Trophoblast cell (in vitro differentiated cells and primary cell): ENCODE measurements around the gene HECW1.
A peak's percentile ranks its signal among the peaks of the same experiment; 100 is the strongest.

ENCODE experiments used
- DNase-seq, 2 donors: peaks; one replicate each; pipeline ENCODE4 v3.0.0-alpha.2; 2016
- H2AFZ ChIP-seq: 2 replicates; pipeline ENCODE4 v1.6.1; 2013; ENCODE audit warnings: low read length, moderate library complexity, mild to moderate bottlenecking; ENCODE audit not compliant: insufficient read depth, poor library complexity
- H2AK5ac ChIP-seq: 2 replicates; pipeline ENCODE4 v1.6.1; 2013; ENCODE audit warnings: mild to moderate bottlenecking, low read length
- H2BK120ac ChIP-seq: 2 replicates; pipeline ENCODE4 v1.6.1; 2013; ENCODE audit warnings: low read length, mild to moderate bottlenecking, moderate library complexity; ENCODE audit not compliant: insufficient read depth, poor library complexity
- H2BK12ac ChIP-seq: 2 replicates; pipeline ENCODE4 v1.6.1; 2013; ENCODE audit warnings: mild to moderate bottlenecking, low read length, moderate library complexity
- H2BK5ac ChIP-seq: 2 replicates; pipeline ENCODE4 v1.6.1; 2013; ENCODE audit warnings: low read length, low read depth, moderate library complexity, mild to moderate bottlenecking; ENCODE audit not compliant: poor library complexity
- H3K14ac ChIP-seq: 2 replicates; pipeline ENCODE4 v1.6.1; 2013; ENCODE audit warnings: mild to moderate bottlenecking, low read length
- H3K18ac ChIP-seq: 2 replicates; pipeline ENCODE4 v1.6.1; 2013; ENCODE audit warnings: mild to moderate bottlenecking, low read length
- H3K23ac ChIP-seq: 2 replicates; pipeline ENCODE4 v1.6.1; 2013; ENCODE audit warnings: low read length
- H3K27ac ChIP-seq: 2 replicates; pipeline ENCODE4 v1.5.1; 2013; ENCODE audit warnings: low read depth, mild to moderate bottlenecking, inconsistent platforms, low read length, moderate library complexity
- H3K27me3 ChIP-seq: 2 replicates; pipeline ENCODE4 v1.6.1; 2013; ENCODE audit warnings: inconsistent platforms, mild to moderate bottlenecking, low read length, moderate library complexity; ENCODE audit not compliant: insufficient read depth
- H3K36me3 ChIP-seq, 2 experiments: 1 replicate in 1 of 2; 2 replicates in 1 of 2; pipeline ENCODE4 v1.6.1; 2013; ENCODE audit warnings: low read length in 2 of 2, mild to moderate bottlenecking in 2 of 2, moderate library complexity in 1 of 2; ENCODE audit not compliant: insufficient read depth in 2 of 2, control insufficient read depth in 1 of 2
- H3K4ac ChIP-seq: 2 replicates; pipeline ENCODE4 v1.6.1; 2013; ENCODE audit warnings: low read depth, mild to moderate bottlenecking, low read length, moderate library complexity
- H3K4me1 ChIP-seq, 2 experiments: 1 replicate in 1 of 2; 2 replicates in 1 of 2; pipeline ENCODE4 v1.6.1; 2013; ENCODE audit warnings: low read length in 2 of 2, mild to moderate bottlenecking in 2 of 2, moderate library complexity in 1 of 2; ENCODE audit not compliant: insufficient read depth in 2 of 2, control insufficient read depth in 1 of 2
- H3K4me2 ChIP-seq: 2 replicates; pipeline ENCODE4 v1.6.1; 2013; ENCODE audit warnings: inconsistent platforms, mild to moderate bottlenecking, low read length, moderate library complexity
- H3K4me3 ChIP-seq: 2 replicates; pipeline ENCODE4 v1.5.1; 2013; ENCODE audit warnings: mild to moderate bottlenecking, low read depth, low read length, inconsistent platforms
- H3K79me1 ChIP-seq: one replicate; pipeline ENCODE4 v1.6.1; 2013; ENCODE audit warnings: low read length
- H3K79me2 ChIP-seq: 2 replicates; pipeline ENCODE4 v1.6.1; 2013; ENCODE audit warnings: low read length, mild to moderate bottlenecking; ENCODE audit not compliant: control insufficient read depth, insufficient read depth, poor library complexity
- H3K9ac ChIP-seq: 2 replicates; pipeline ENCODE4 v1.6.1; 2013; ENCODE audit warnings: mild to moderate bottlenecking, low read length
- H3K9me3 ChIP-seq: 2 replicates; pipeline ENCODE4 v1.6.1; 2013; ENCODE audit warnings: low read depth, mild to moderate bottlenecking, control low read depth, inconsistent platforms, low read length; ENCODE audit not compliant: insufficient read depth
- H4K12ac ChIP-seq: 2 replicates; pipeline ENCODE4 v1.6.1; 2013; ENCODE audit warnings: low read depth, mild to moderate bottlenecking, low read length, moderate library complexity
- H4K8ac ChIP-seq: 2 replicates; pipeline ENCODE4 v1.6.1; 2013; ENCODE audit warnings: low read depth, mild to moderate bottlenecking, low read length, moderate library complexity
- H4K91ac ChIP-seq: one replicate; pipeline ENCODE4 v1.6.1; 2013; ENCODE audit warnings: low read depth, mild to moderate bottlenecking, low read length, moderate library complexity
- WGBS: extraction: QIAGEN DNeasy Blood & Tissue Kit; methylation state at CpG from one replicate; pipeline ENCODE4 v1.1.7; 2013; ENCODE audit warnings: missing lambda C conversion rate; ENCODE audit not compliant: insufficient read length, insufficient coverage; ENCODE audit errors: extremely low coverage; 5-methylcytosine and 5-hydroxymethylcytosine counted together

The HECW1 gene

DNA sequence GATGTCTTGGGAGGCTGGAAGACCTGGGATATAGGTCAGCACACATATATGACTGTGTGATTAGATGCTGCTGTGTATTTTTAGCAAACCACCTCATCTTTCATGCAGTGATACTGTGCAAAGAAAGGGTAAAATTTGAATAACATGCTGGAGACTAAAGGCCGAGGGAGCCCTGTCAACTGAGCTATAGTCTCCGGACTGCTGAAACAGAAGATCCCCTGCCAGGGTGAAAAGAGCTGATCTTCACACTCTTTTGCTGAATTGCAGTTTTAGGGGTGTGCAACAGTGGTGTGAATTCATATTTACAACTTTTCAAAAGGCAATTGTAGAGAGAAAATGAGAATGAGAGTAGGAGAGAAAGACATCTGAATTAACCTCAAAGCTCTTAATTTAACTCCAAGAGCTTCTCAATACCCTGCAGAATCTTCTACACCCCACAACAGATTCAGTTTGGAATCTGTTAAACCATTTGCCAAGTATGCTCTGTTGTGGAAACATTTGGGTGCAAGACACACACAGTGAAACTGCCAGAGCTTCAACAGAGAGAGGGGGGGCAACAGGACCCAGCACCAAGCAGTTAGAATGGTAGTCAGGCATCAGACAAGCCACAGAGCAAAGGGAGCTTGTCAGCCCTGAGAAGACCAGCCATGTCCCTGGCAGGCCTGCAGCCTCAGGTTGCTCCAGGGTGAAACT lies 280.3 kb downstream of the HECW1 start:
- H3K79me2 ChIP-seq: no peaks in the 10 kb centered on the region
- WGBS: no CpG with 5 or more reads among the region's 2 CpGs

GRCh38 chr7:43394441-43395130 lies 282.1 kb downstream of the HECW1 start:
- Histone ChIP-seq H2BK12ac (no peak overlapping the region), H2BK120ac (no peak overlapping the region), H3K4me2 (no peak overlapping the region), H3K4ac (no peak overlapping the region), H3K4me1 (no peaks in the 10 kb centered on the region), H4K8ac (no peak overlapping the region), H3K27ac (no peak overlapping the region), H2AFZ (no peak overlapping the region), H4K91ac (no peak overlapping the region), H4K12ac (no peak overlapping the region), H3K4me3 (no peak overlapping the region), H3K23ac (no peak overlapping the region), H3K79me2 (no peaks in the 10 kb centered on the region), H3K79me1 (no peaks in the 10 kb centered on the region), H3K36me3 (no peaks in the 10 kb centered on the region), H2BK5ac (no peak overlapping the region), H3K9me3 (no peaks in the 10 kb centered on the region), H3K14ac (no peak overlapping the region), H3K18ac (no peak overlapping the region), H3K27me3 (no peaks in the 10 kb centered on the region), H2AK5ac (no peak overlapping the region), H3K9ac (no peak overlapping the region)
- no CpG with 5 or more reads among the region's 7 CpGs for WGBS
- no peak for DNase-seq

More for the DNA sequence above, 280.3 kb downstream of the HECW1 start:
- Histone ChIP-seq H2BK5ac (no peak overlapping the region), H3K23ac (no peak overlapping the region), H3K79me1 (no peaks in the 10 kb centered on the region), H3K4me2 (no peak overlapping the region), H4K91ac (no peak overlapping the region), H3K9ac (no peak overlapping the region), H2AK5ac (no peak overlapping the region), H2BK120ac (no peak overlapping the region), H3K9me3 (no peaks in the 10 kb centered on the region), H3K27ac (no peak overlapping the region), H3K14ac (no peak overlapping the region), H3K4ac (no peak overlapping the region), H3K27me3 (no peaks in the 10 kb centered on the region), H4K12ac (no peak overlapping the region), H3K4me1 (no peaks in the 10 kb centered on the region), H4K8ac (no peak overlapping the region), H2AFZ (no peak overlapping the region), H3K4me3 (no peak overlapping the region), H3K36me3 (no peaks in the 10 kb centered on the region), H3K18ac (no peak overlapping the region), H2BK12ac (no peak overlapping the region)
- no peak for DNase-seq

- Histone ChIP-seq H3K4ac (no peak overlapping the region), H4K12ac (no peak overlapping the region), H2BK5ac (no peak overlapping the region), H3K79me2 (no peaks in the 10 kb centered on the region), H3K4me3 (no peak overlapping the region), H3K4me2 (no peak overlapping the region), H3K4me1 (no peaks in the 10 kb centered on the region), H4K91ac (no peak overlapping the region), H2BK12ac (no peak overlapping the region), H3K27me3 (no peaks in the 10 kb centered on the region), H2AFZ (no peak overlapping the region), H2AK5ac (no peak overlapping the region), H3K23ac (no peak overlapping the region), H4K8ac (no peak overlapping the region), H2BK120ac (no peak overlapping the region), H3K79me1 (no peaks in the 10 kb centered on the region), H3K9ac (peak overlapping the region; percentile 21), H3K36me3 (no peaks in the 10 kb centered on the region), H3K27ac (no peak overlapping the region), H3K14ac (no peak overlapping the region), H3K18ac (no peak overlapping the region), H3K9me3 (no peaks in the 10 kb centered on the region)
- no CpG with 5 or more reads among the region's 2 CpGs for WGBS
- DNase-seq: peak in 1 of 2 donors; percentile 12
Observed at GRCh38 chr7:43395351-43395750, 282.9 kb downstream of the HECW1 start.

DNA sequence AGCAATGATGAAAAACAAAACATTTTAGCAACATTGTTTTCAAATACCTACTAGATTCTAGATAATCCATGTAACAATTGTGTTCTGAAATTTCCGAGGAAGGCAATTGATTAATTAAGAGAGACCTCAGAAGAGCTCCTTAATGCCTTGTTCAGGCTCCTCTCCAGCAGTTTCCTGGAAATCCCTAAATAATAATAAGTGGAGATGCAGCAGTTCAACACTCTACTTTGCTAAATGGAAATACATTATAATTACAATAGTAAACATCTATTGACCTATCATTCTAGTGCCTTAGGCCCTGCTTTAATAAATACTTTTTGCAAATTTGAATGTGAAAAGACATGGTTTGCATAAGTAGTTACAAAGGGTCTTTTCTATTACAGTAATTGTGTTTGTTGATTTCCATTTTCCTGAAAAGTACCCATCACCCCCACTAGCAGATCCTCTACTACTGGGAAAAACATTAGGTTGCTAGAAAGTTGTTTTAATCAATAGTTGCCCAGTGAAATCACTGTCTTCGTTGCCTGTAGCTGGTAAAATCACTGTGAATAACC lies 283.8 kb downstream of the HECW1 start:
- Histone ChIP-seq H3K4ac (no peak overlapping the region), H4K8ac (no peak overlapping the region), H4K12ac (no peak overlapping the region), H3K4me1 (no peaks in the 10 kb centered on the region), H3K79me2 (no peaks in the 10 kb centered on the region), H3K4me3 (no peak overlapping the region), H3K79me1 (no peaks in the 10 kb centered on the region), H2BK120ac (no peak overlapping the region), H3K27ac (no peak overlapping the region), H3K9me3 (no peaks in the 10 kb centered on the region), H3K27me3 (no peaks in the 10 kb centered on the region), H3K14ac (no peak overlapping the region), H3K18ac (no peak overlapping the region), H3K4me2 (no peak overlapping the region), H2AK5ac (no peak overlapping the region), H3K23ac (no peak overlapping the region), H2AFZ (no peak overlapping the region), H2BK12ac (no peak overlapping the region), H3K9ac (no peak overlapping the region), H3K36me3 (no peaks in the 10 kb centered on the region), H2BK5ac (no peak overlapping the region), H4K91ac (no peak overlapping the region)
- WGBS: no CpG with 5 or more reads among the region's 2 CpGs
- DNase-seq: no peak
